ENCODE measurements around the gene FYCO1.

- TF ChIP-seq EZH2 (IDR thresholded peaks at IDR 0.05; ENCODE audit: borderline replicate concordance, low read depth, low read length, severe bottlenecking) (no peak), CTCF (IDR thresholded peaks at IDR 0.05; ENCODE audit: borderline replicate concordance, extremely low read depth, low read length, poor library complexity, severe bottlenecking) (no peak)
These were observed 103.5 kb downstream of the FYCO1 start for GRCh38 chr3:45892161-45892560.

Measured in DND-41 (cell line).